HG03108 (cell line): ENCODE data around the gene CCL16.
"Not testable (repeated sequence)": the region's sequence is repeated elsewhere in the genome, so short reads cannot be mapped to it uniquely, and the experiment has no call there.

Experiments used
- ATAC-seq: cut with Tn5 transposase; IDR thresholded peaks from one replicate; pipeline ENCODE4 v1.9.1; 2021; ENCODE audit warnings: moderate library complexity; ENCODE audit not compliant: unreplicated experiment

CCL16 gene

GRCh38 chr17:35942588-35943186 lies 38.6 kb downstream of the CCL16 start:
- ATAC-seq: no peak

- not testable (repeated sequence) for ATAC-seq
Measured at GRCh38 chr17:35938492-35938891, 42.8 kb downstream of the CCL16 start.

GRCh38 chr17:35936063-35936462 lies 45.2 kb downstream of the CCL16 start:
- ATAC-seq: no peak

- no peak for ATAC-seq
Measured at GRCh38 chr17:35934760-35935159, 46.5 kb downstream of the CCL16 start.

DNA sequence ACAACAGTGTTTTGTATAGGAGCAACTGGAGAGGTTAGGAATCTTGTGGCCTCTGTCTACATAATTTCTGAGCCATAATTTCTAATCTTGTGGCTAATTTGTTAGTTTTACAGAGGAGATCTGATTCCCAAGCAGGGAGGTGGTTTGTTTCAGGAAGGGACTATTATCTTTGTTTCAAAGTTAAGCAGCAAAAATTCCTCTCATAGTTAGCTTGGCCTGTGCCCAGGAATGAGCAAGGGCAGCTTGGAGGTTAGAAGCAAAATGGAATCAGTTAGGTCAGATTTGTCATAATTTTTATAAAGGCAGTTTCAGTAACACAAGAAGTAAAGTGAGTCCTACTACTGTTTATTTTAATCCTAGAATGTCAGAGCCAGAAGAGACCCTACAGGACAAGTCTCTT lies 48.7 kb downstream of the CCL16 start:
- ATAC-seq: no peak

DNA sequence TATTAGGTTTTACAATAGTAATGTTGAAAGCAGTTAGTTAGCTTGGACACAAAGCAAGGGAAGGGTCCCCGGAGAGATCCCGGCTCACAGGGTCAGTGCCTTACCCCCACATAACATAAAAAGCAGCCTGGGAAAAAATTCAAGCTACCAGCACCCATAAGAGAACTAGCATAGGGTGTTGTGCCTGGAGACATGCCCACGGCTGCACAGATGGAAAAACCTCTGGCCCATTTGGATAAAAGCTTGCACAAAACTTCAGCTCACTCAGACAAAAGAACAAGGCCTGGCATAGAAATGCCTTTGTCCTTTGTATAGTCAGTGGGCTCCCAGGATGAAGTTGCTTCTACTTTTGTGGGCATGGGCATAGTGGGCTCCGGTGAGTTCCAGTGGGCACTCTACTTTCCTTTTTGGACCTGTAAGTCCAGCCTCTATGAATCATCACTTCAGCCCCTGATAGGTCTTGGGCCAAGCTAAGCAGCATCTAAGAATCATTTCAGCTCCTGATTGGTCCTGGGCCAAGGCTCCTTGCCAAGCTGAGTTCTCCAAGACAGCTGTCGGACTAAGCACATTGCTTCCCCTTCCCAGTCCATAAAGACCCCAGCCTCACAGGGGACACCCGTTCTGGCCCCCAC lies 49.4 kb downstream of the CCL16 start:
- ATAC-seq: no peak

DNA sequence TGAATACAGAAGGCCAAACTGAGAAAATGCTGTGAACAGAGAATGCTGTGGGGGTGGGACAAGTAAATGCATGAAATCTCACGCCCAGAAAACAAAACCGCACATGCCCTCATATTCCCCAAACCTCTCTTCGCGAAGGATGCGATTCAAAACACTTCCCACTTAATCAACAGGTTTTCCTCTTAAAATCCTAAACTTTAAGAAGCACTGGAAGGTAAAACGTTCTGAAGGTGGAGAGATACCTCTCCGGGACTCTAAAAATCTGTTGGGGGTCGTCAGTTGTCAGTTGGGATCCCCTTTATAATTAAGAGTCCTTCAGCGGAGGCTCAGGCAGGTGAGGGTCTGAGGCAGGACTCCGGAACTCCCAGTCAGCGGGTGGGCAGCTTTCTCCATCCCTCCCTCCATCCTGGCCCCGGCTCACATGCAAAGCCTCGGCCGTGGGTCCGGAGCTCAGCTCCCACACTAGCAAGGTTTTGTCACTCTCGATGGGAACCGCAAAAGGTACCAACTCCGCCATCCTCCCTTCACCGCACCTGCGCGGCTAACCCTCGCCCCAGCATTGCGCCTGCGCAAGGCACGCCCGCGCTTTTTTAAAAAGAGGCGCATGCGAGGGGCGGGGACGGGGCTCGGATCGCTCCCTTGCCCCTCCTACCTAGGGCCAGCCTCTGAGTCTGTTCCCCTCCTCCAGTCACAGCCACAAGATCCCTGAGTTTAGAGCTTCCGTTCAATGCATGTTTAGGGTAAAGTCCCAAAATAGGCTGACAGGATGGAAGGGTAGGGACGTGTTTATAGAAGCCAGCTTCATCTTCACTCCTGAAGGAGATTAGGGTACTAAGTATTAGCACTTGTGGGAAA lies 50.9 kb downstream of the CCL16 start, which contains the start of gene RDM1:
Gene RDM1, minus strand, starts transcription at position 563 of the 855 bp plus-strand sequence. Its CDS starts 46 bp downstream, at position 517.
- ATAC-seq: peak; percentile 75

- ATAC-seq: no peak
Measured at GRCh38 chr17:35927714-35928113, 53.6 kb downstream of the CCL16 start.
